ENCODE data around the gene KRT35.
A peak's percentile ranks its signal among the peaks of the same experiment; 100 is the strongest.

The KRT35 gene

DNA sequence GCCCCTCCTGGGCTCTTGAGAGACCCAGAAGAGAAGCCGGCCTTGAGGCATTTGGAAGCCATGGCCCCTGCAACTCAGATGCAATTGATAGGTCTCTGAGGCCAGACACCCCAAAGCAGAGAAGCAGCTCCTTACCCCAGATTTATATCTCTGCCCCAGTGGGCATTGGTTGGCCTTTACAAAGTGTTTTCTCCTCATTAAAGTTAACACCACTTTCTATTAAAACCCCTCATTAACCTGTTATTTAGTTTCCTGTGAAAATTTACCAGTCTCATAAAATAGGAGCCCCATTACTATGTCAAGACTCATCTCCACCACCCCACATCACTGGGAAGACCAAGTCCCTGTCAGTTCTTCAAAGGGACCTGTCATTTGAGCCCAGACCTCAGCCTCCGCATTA is at the start of gene KRT35:
Gene KRT35 (minus strand): TSS at position 116 of the 400 bp plus-strand sequence. CDS start 54 bp downstream, at position 62.
- no peaks in the 10 kb centered on the region for H3K4me1 Mint-ChIP-seq
- no peak within 1 kb of the TSS for H3K27ac Mint-ChIP-seq
- H3K36me3 Mint-ChIP-seq: no peaks in the 10 kb centered on the region
- no peaks in the 10 kb centered on the region for H3K9me3 Mint-ChIP-seq
- H3K27me3 Mint-ChIP-seq: no peaks in the 10 kb centered on the region
- H3K4me3 Mint-ChIP-seq: no peak within 1 kb of the TSS

DNA sequence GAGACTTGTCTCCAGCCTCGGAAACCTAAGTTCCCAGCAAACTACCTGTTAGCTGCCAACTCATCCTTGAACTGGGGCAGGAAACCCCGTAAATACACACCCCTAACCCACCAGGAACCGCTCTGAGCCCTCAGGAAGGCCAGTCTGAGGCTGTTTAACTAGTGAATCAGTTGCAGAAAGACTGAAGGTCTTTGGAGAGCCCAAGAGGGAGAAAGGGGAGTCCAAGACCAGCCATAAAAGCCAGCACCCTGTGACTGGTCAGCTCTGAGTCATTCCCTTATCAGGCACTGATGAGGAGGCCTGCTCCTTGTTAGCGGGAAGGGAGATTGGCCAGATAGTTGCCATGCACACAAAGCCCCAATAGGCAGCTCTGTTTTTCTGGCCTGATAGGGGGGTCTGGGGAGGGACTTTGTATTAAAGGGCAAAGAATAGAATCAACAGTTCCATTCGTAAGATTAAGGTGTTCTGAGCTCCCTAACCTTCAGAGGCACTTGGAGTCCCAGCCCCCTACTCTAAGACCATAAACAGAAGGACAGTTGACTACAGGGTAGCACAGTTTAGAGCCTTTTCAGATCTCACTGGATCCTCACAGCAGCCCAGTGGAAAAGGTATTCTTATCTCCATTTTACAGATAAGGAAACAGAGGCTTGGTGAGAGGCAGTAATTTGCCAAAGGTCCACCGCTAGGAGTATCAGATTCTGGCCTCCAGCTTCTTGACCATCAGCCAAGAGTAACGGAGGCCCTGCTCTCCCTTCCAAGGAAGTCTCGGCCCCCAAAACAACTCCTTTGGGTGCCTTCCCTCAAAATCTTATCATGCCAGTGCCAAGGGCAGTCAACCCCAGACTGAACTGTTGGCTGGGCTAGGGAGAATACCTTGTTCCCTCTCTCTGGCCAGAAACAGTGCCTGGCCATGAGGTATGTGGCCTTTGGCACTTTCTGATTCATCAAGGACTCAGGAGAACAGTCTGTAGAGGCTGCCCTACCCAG is 49.4 kb upstream of the KRT35 start:
- no peaks in the 10 kb centered on the region for H3K36me3 Mint-ChIP-seq
- H3K27me3 Mint-ChIP-seq: peaks cover 28% of the 10 kb centered on the region
- no peak overlapping the region for H3K27ac Mint-ChIP-seq
- H3K4me1 Mint-ChIP-seq: peaks cover 10% of the 10 kb centered on the region
- H3K9me3 Mint-ChIP-seq: no peaks in the 10 kb centered on the region
- no peak overlapping the region for H3K4me3 Mint-ChIP-seq

DNA sequence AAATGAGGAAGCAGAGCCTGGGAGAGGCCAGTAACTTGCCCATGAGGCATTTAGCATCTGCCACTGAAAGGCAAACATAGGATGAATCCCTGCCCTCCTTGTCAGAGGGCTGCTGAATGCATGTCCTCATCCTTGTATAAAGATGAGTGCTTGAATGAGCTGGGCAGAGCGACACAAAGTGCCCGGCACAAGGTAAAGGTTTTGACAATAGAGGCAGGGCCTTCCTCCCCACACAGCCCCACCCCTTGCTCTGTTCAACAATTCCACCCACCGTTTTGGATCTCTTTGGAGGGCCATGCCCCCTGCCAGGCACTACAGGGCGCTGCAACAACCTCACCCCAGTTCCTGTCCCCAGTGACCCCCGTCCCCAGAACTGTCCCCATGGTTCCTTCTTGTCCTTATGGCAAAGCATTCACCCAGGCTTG is 48.6 kb upstream of the KRT35 start:
- peaks cover 27% of the 10 kb centered on the region for H3K27me3 Mint-ChIP-seq
- peak overlapping the region; percentile 62 for H3K4me3 Mint-ChIP-seq
- no peaks in the 10 kb centered on the region for H3K36me3 Mint-ChIP-seq
- H3K4me1 Mint-ChIP-seq: peaks cover 10% of the 10 kb centered on the region
- H3K9me3 Mint-ChIP-seq: no peaks in the 10 kb centered on the region
- no peak overlapping the region for H3K27ac Mint-ChIP-seq

DNA sequence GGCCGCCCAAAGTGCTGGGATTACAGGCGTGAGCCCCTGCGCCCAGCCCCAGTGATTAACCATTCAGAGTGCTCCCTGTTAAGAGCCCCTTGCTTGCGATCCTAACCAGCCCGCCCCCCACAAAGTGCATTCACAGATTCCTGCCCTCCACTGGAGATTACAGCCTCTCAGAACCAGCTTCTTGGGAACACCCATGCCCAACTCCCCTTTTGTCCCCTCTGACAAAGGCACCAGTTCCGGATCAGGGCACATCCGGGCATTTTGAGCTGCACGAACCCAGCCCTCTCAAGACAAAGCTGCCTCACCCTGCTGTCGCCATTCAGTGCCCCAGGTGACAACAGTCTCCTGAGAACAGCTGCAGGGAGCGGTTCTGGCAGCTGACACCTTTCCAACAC is 48.0 kb upstream of the KRT35 start:
- no peak overlapping the region for H3K27ac Mint-ChIP-seq
- peaks cover 10% of the 10 kb centered on the region for H3K4me1 Mint-ChIP-seq
- no peaks in the 10 kb centered on the region for H3K36me3 Mint-ChIP-seq
- H3K9me3 Mint-ChIP-seq: no peaks in the 10 kb centered on the region
- H3K27me3 Mint-ChIP-seq: peaks cover 27% of the 10 kb centered on the region
- peak overlapping the region; percentile 62 for H3K4me3 Mint-ChIP-seq

DNA sequence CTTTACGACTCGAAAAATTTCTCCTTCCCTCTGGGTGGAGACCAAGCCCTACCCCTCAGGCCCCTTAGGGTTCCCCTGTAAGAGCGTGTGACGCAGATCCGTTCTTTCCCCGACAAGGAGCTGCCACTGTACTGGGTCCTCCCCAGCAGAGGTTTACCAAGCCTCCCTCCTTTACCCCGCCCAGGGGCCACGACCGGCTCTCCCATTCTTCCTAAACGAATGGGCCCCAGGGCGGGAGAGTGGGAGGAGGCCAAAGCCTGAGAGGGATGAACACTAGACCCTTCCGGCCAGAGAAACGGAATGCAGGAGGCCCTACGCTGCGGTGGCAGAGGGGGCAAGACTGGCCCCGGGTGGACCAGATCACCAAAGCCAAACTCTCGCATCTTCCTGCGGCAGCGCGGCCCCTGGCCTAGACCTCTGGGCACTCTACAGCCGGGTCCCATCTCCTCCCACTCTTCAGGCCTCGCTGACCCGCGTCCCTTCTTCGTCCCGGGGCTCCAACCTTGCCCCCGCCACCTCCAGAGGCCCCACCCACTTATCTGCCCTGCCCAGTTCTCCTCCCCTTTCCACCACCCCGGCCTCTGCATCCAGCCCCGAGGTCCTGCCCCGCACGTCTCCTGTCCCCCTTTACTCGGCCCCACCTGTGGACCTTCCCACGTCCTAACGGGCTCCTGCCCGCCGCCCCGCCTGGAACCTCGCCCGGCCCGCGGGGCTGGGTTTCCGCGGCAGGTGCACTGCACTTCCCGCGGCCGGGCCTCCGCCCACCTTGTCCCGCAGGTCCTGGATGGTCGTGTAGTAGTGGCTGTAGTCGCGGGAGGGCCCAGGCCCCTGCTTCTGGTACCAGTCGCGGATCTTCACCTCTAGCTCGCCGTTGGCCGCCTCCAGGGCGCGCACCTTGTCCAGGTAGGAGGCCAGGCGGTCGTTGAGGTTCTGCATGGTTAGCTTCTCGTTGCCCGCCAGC is 46.4 kb upstream of the KRT35 start:
- peaks cover 27% of the 10 kb centered on the region for H3K27me3 Mint-ChIP-seq
- no peaks in the 10 kb centered on the region for H3K9me3 Mint-ChIP-seq
- peak overlapping the region; percentile 57 for H3K4me3 Mint-ChIP-seq
- H3K36me3 Mint-ChIP-seq: no peaks in the 10 kb centered on the region
- no peak overlapping the region for H3K27ac Mint-ChIP-seq
- peaks cover 10% of the 10 kb centered on the region for H3K4me1 Mint-ChIP-seq

DNA sequence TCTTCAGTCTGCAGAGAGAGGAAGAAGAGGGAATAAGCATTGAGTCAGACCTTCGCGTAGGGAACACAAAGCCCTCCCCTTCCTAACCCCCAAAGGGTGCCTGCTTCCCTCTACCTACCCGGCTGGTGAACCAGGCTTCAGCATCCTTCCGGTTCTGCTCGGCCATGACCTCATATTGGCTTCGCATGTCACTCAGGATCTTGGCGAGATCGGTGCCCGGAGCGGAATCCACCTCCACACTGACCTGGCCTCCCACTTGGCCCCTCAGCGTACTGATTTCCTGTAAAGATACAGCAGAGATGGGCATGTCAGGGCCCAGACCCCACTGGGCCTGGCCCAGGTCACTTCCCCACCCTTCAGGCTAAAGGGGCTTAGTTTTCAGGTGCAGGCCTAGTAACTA is 43.3 kb upstream of the KRT35 start:
- Mint-ChIP-seq H3K27ac (no peak overlapping the region), H3K4me1 (peaks cover 10% of the 10 kb centered on the region), H3K36me3 (no peaks in the 10 kb centered on the region), H3K9me3 (no peaks in the 10 kb centered on the region), H3K27me3 (peaks cover 17% of the 10 kb centered on the region), H3K4me3 (no peak overlapping the region)

DNA sequence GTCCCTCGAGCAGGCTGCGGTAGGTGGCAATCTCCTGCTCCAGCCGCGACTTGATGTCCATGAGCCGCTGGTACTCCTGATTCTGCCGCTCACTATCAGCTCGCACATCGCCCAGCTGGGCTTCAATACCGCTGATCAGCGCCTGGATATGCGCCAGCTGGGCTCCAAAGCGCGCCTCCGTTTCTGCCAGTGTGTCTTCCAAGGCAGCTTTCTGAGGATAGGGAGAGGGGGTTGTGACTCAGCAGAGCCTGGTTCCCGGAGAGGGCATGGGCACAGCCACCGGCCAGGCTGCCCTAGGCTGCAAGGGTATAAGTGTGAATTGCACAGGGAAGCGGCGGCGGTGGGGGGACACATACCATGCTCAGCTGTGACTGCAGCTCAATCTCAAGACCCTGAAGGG is 42.8 kb upstream of the KRT35 start:
- Mint-ChIP-seq H3K27me3 (peaks cover 12% of the 10 kb centered on the region), H3K4me1 (peaks cover 10% of the 10 kb centered on the region)

DNA sequence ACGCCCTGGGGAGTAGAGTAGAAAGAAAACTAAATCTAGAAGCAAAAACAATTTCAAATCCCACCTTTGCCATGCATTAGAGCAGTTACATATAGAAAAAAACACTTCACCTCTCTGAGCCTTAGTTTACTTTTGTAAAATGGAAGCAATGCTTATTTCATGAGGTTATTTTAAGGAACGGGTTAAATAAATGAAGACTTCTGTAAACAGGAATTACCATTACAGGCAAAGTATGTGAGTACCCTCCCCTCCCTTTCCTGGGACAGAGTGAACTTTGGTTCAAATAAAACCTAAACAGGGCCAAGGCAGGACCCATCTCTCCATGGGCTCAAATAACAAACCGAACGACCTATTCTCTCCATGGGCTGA is 42.3 kb upstream of the KRT35 start:
- H3K27ac Mint-ChIP-seq: no peak overlapping the region
- no peaks in the 10 kb centered on the region for H3K36me3 Mint-ChIP-seq
- peaks cover 6% of the 10 kb centered on the region for H3K4me1 Mint-ChIP-seq
- no peak overlapping the region for H3K4me3 Mint-ChIP-seq
- H3K9me3 Mint-ChIP-seq: no peaks in the 10 kb centered on the region
- H3K27me3 Mint-ChIP-seq: peaks cover 8% of the 10 kb centered on the region

More for the DNA sequence above, 42.8 kb upstream of the KRT35 start:
- Mint-ChIP-seq H3K36me3 (no peaks in the 10 kb centered on the region), H3K9me3 (no peaks in the 10 kb centered on the region), H3K27ac (no peak overlapping the region), H3K4me3 (no peak overlapping the region)

DNA sequence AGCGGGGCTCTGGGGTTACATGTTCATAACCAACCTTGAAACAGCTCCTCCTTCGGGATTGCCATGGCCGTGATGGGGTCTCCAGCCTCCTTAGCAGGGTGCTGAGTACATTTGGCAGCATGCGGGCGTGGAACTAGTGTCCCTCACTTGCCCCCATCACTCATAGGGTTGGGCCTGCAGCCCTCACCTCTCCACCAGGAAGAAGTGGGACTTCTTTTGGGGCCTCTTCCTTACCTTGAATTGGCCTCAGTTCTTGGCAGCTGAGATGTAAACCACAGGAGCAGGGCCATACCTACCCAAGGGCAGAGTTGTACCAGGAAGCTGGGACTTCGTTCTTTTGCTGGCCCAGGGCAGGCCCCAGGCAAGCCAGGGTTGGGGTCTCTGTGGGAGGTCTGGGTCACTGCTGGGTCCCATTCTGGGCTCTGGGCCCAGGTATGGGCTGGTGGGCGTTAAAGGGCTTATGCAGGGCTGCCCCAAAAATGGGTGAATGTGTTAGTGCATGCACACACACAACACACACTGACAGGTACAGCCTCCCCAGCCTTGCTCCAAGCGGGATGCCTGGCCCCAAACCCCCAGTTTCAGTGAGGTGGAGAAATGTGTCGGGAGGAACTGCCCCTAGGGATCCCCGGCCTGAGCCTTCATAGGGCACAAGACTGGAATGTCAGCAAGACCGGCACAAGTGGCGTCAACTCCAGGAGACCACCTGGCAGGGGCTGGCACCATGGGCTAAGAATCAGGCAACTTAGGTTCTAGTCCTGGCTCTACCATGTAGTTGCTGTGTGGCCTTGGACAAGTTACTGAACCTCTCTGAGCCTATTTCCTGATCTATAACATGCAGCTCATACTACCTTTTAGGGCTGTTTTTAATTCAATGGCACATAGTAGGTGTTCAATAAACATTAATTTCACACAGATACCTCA is 41.6 kb upstream of the KRT35 start:
- peaks cover 8% of the 10 kb centered on the region for H3K27me3 Mint-ChIP-seq
- no peaks in the 10 kb centered on the region for H3K9me3 Mint-ChIP-seq
- H3K36me3 Mint-ChIP-seq: no peaks in the 10 kb centered on the region
- H3K4me1 Mint-ChIP-seq: peaks cover 6% of the 10 kb centered on the region
- H3K4me3 Mint-ChIP-seq: no peak overlapping the region
- no peak overlapping the region for H3K27ac Mint-ChIP-seq

DNA sequence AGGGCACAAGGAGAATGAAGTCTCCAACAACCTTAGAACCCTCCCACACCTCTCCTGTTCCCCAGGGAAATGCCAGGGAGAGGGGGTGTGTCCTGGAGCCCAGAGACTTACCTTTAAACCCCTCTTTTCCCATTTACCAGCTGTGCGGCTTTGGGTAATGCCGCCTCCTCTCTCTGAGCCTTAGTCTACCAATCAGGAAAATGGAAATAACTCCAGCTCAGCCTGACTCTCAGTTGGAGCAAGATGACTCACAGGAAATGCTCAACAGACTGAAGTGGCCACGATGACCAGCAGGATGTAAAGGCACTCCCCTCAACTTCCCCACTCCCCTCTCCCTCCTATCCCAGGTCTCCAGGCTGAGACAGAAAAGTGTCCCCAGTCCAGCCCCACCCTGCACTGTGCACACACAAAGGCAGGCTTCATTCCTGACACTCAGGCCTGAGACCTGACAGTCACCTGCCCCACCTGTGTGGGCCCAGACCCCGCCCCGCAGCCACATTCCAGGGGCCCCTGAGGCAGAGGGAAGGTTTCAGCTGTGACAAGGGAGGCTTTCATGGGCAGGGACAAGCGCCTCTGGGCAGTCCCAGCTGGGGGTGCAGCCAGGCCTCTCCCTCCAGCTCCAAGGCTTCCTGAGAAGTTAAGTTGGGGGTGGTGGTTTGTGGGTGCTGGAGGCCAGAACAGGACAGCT is 40.8 kb upstream of the KRT35 start:
- Mint-ChIP-seq H3K4me3 (no peak overlapping the region), H3K27me3 (peaks cover 2% of the 10 kb centered on the region), H3K27ac (no peak overlapping the region), H3K4me1 (peaks cover under 1% of the 10 kb centered on the region), H3K9me3 (no peaks in the 10 kb centered on the region), H3K36me3 (no peaks in the 10 kb centered on the region)

DNA sequence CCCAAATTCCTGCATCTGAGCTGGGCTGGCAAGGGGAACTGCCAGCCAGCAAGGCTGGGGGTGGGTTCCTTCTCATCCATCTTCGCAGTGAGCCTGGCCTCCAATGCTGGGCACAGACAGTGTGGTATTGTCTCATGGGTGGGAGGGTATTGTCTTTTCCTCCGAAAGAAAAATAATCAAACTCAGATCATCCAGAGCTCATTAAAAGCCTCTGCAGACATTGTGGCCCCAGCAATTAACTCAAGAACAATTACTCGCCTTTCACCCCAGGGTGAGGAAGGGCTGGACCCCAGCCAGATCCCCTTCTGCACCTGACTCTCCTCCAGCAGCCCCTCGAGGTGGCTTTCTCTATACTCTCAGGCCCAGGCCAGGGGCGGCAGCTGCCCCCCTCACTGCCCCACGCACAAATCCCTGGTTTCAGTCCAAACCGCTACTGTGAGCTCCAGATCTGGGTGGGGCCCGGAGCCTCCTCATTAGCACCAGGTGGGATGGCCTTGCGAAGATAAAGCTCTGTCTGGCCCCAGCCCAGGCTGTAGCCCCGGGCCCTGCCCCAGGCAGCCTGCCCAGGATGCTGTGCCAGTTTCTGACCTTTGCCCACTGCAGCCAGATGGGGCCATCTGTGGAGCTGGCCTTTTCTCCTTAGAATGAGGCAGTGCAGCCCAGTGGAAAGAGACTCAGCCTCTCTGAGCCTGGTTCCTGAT is 40.0 kb upstream of the KRT35 start:
- Mint-ChIP-seq H3K27ac (no peak overlapping the region), H3K4me1 (no peaks in the 10 kb centered on the region), H3K36me3 (no peaks in the 10 kb centered on the region), H3K4me3 (no peak overlapping the region), H3K9me3 (no peaks in the 10 kb centered on the region), H3K27me3 (peaks cover 2% of the 10 kb centered on the region)

DNA sequence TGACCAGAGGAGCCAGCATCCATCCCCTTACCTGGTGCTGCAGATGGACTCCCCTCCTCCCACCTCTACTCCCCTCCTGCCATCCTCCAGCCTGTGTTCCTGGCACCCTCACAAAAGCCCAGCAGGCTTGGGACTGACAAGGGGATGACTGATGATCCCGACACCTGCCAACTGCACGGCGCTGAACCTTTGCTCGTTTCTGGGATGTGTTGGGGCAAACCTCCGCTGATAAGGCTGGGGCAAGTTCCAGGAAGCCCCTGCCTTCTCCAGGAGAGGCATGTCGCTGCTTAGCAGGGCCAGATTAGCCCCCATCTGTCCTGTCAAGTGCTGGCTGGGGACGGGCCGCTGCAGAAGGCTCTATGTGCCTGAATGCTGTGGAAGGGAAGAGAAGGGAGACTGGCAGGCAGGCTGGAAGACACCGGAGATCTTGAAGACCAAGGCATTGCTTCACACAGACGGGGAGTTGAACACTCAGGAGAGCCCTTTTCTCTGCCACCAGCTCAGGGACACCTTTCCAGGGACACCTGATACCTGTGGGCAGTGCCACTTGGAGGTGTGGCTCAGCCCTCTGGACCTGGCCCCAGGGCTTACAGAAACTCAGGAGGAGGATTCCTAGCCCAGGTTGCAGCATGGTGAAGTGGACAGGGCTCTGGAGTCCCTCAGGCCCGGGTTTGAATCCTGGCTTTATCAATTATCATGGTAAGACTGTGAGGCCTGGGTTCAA is 38.7 kb upstream of the KRT35 start:
- no peak overlapping the region for H3K4me3 Mint-ChIP-seq
- no peaks in the 10 kb centered on the region for H3K27me3 Mint-ChIP-seq
- no peaks in the 10 kb centered on the region for H3K36me3 Mint-ChIP-seq

DNA sequence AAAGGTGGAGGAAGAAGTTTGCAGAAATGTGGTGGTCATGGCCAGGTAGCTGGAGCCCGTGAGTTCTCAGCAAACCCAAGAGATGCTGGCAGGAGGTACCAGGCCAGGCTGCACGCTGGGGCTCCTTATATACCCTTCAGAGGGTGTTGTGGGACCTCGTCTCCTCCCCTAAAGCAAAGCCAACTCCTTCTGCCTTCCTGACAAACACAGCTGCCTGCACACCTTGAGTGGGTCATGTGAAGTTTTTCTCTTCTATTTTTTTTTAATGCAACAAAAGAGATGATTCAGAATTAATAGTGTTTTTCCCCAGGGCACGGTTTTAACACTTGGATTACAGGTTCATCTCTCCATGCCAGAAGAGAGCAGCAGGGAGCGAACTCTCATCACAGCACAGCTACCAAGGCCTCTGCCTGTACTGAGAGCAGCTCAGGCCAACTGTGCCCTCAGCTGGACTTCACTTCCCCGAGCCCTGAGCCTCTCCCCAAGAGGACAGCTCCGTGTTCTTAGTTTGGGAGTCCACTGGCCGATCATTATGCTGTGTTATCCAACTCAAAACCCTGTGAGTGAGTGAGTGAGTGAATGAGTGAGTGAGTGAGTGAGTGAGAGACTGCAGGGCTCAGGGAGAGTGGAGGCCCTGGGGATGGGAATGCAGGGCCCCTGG is 38.0 kb upstream of the KRT35 start, which contains the start of gene KRT15:
Gene KRT15 (minus strand): TSS at position 102 of the 661 bp plus-strand sequence. CDS start 63 bp downstream, at position 39.
- no peaks in the 10 kb centered on the region for H3K9me3 Mint-ChIP-seq
- H3K27me3 Mint-ChIP-seq: no peaks in the 10 kb centered on the region
- H3K36me3 Mint-ChIP-seq: no peaks in the 10 kb centered on the region
- peak within 1 kb of the TSS; percentile 43 for H3K27ac Mint-ChIP-seq
- no peak within 1 kb of the TSS for H3K4me3 Mint-ChIP-seq
- H3K4me1 Mint-ChIP-seq: no peaks in the 10 kb centered on the region

More for the DNA sequence above, 38.7 kb upstream of the KRT35 start:
- no peaks in the 10 kb centered on the region for H3K4me1 Mint-ChIP-seq
- no peak overlapping the region for H3K27ac Mint-ChIP-seq
- no peaks in the 10 kb centered on the region for H3K9me3 Mint-ChIP-seq

All from activated naive CD4-positive, alpha-beta T cell treated with anti-CD3 and anti-CD28 coated beads, Interleukin-2, amount 50 U/mL, for 24 hours (primary cell).